Dendritic cell treated with granulocyte-macrophage colony-stimulating factor and Interleukin-4, amounts not matched to agents 40 ng/mL and 50 ng/mL, for 4 days (primary cell): Measurements from ENCODE around the gene TYMS.
"Not testable (repeated sequence)": the region's sequence is repeated elsewhere in the genome, so short reads cannot be mapped to it uniquely, and the experiment has no call there.

Experiments used
- H3K27ac Mint-ChIP-seq: one replicate; pipeline ENCODE4 v1.8.0; 2022; ENCODE audit warnings: mild to moderate bottlenecking, mixed read lengths
- H3K27me3 Mint-ChIP-seq: one replicate; pipeline ENCODE4 v1.8.0; 2022; ENCODE audit warnings: mild to moderate bottlenecking, mixed read lengths
- H3K36me3 Mint-ChIP-seq: one replicate; pipeline ENCODE4 v1.8.0; 2022; ENCODE audit warnings: low read depth, mixed read lengths
- H3K4me1 Mint-ChIP-seq: one replicate; pipeline ENCODE4 v1.8.0; 2022; ENCODE audit warnings: low read depth, mixed read lengths
- H3K4me3 Mint-ChIP-seq: one replicate; pipeline ENCODE4 v1.8.0; 2022; ENCODE audit warnings: mild to moderate bottlenecking, moderate library complexity, mixed read lengths
- H3K9me3 Mint-ChIP-seq: one replicate; pipeline ENCODE4 v1.8.0; 2022; ENCODE audit warnings: mixed read lengths
- intact Hi-C: fragments of 100-400 bp; cut with micrococcal nuclease; formaldehyde crosslinking; loops from one replicate; pipeline ENCODE4 v1.15.0; 2022

Gene TYMS

GRCh38 chr18:676069-676468 is 18.6 kb downstream of the TYMS start:
- intact Hi-C loops, result no loop called here
- Mint-ChIP-seq H3K4me3 (no peak overlapping the region), H3K27me3 (no peaks in the 10 kb centered on the region), H3K9me3 (no peaks in the 10 kb centered on the region), H3K27ac (no peak overlapping the region), H3K36me3 (peaks cover 74% of the 10 kb centered on the region), H3K4me1 (no peaks in the 10 kb centered on the region)

- no peak overlapping the region for H3K27ac Mint-ChIP-seq
- H3K27me3 Mint-ChIP-seq, result no peaks in the 10 kb centered on the region
- no peaks in the 10 kb centered on the region for H3K9me3 Mint-ChIP-seq
- no peaks in the 10 kb centered on the region for H3K4me1 Mint-ChIP-seq
- H3K36me3 Mint-ChIP-seq, result peaks cover 75% of the 10 kb centered on the region
- H3K4me3 Mint-ChIP-seq, result no peak overlapping the region
- intact Hi-C loops, result no loop called here
Observed at GRCh38 chr18:676736-677135, 19.3 kb downstream of the TYMS start.

- no peak overlapping the region for H3K4me3 Mint-ChIP-seq
- H3K27me3 Mint-ChIP-seq, result no peaks in the 10 kb centered on the region
- peaks cover 78% of the 10 kb centered on the region for H3K36me3 Mint-ChIP-seq
- H3K27ac Mint-ChIP-seq, result no peak overlapping the region
- no peaks in the 10 kb centered on the region for H3K9me3 Mint-ChIP-seq
- no peaks in the 10 kb centered on the region for H3K4me1 Mint-ChIP-seq
- intact Hi-C loops, result no loop called here
Observed at GRCh38 chr18:677145-677544, 19.7 kb downstream of the TYMS start.

GRCh38 chr18:677951-678381 is 20.5 kb downstream of the TYMS start:
- Mint-ChIP-seq H3K4me3 (no peak overlapping the region), H3K4me1 (no peaks in the 10 kb centered on the region), H3K27ac (no peak overlapping the region), H3K9me3 (no peaks in the 10 kb centered on the region), H3K36me3 (peaks cover 78% of the 10 kb centered on the region), H3K27me3 (no peaks in the 10 kb centered on the region)
- intact Hi-C loops, result no loop called here

GRCh38 chr18:678482-679182 is 21.2 kb downstream of the TYMS start:
- intact Hi-C loops, result no loop called here
- H3K4me3 Mint-ChIP-seq, result no peak overlapping the region
- H3K27ac Mint-ChIP-seq, result no peak overlapping the region
- no peaks in the 10 kb centered on the region for H3K27me3 Mint-ChIP-seq
- H3K36me3 Mint-ChIP-seq, result peaks cover 83% of the 10 kb centered on the region
- no peaks in the 10 kb centered on the region for H3K9me3 Mint-ChIP-seq
- H3K4me1 Mint-ChIP-seq, result no peaks in the 10 kb centered on the region

GRCh38 chr18:679516-679915 is 22.1 kb downstream of the TYMS start:
- Mint-ChIP-seq H3K27ac (no peak overlapping the region), H3K4me3 (no peak overlapping the region), H3K36me3 (peaks cover 91% of the 10 kb centered on the region), H3K27me3 (no peaks in the 10 kb centered on the region), H3K9me3 (no peaks in the 10 kb centered on the region), H3K4me1 (no peaks in the 10 kb centered on the region)
- intact Hi-C loops, result no loop called here

GRCh38 chr18:680392-680791 is 22.9 kb downstream of the TYMS start:
- intact Hi-C loops, result no loop called here
- Mint-ChIP-seq H3K4me1 (no peaks in the 10 kb centered on the region), H3K27ac (no peak overlapping the region)

GRCh38 chr18:681985-682384 is 24.5 kb downstream of the TYMS start:
- Mint-ChIP-seq H3K36me3 (peaks cover 87% of the 10 kb centered on the region), H3K9me3 (no peaks in the 10 kb centered on the region), H3K4me3 (no peak overlapping the region), H3K4me1 (no peaks in the 10 kb centered on the region), H3K27ac (no peak overlapping the region), H3K27me3 (no peaks in the 10 kb centered on the region)
- intact Hi-C loops, result no loop called here

More at GRCh38 chr18:680392-680791, 22.9 kb downstream of the TYMS start:
- Mint-ChIP-seq H3K4me3 (no peak overlapping the region), H3K9me3 (no peaks in the 10 kb centered on the region), H3K36me3 (peaks cover 93% of the 10 kb centered on the region), H3K27me3 (no peaks in the 10 kb centered on the region)

- H3K9me3 Mint-ChIP-seq, H3K4me1 Mint-ChIP-seq, H3K27ac Mint-ChIP-seq, H3K27me3 Mint-ChIP-seq, H3K4me3 Mint-ChIP-seq, intact Hi-C loops: not testable (repeated sequence)
- H3K36me3 Mint-ChIP-seq, result peaks cover 87% of the 10 kb centered on the region
Observed at GRCh38 chr18:682416-682815, 25.0 kb downstream of the TYMS start.

GRCh38 chr18:682833-683232 is 25.4 kb downstream of the TYMS start:
- Mint-ChIP-seq H3K27me3 (no peaks in the 10 kb centered on the region), H3K9me3 (no peaks in the 10 kb centered on the region), H3K4me3 (no peak overlapping the region), H3K36me3 (peaks cover 89% of the 10 kb centered on the region), H3K27ac (no peak overlapping the region), H3K4me1 (no peaks in the 10 kb centered on the region)
- intact Hi-C loops, result no loop called here

GRCh38 chr18:683531-683930 is 26.1 kb downstream of the TYMS start:
- H3K9me3 Mint-ChIP-seq, result no peaks in the 10 kb centered on the region
- H3K36me3 Mint-ChIP-seq, result peaks cover 83% of the 10 kb centered on the region
- H3K27ac Mint-ChIP-seq, result no peak overlapping the region
- no peaks in the 10 kb centered on the region for H3K27me3 Mint-ChIP-seq
- intact Hi-C loops, result no loop called here
- H3K4me3 Mint-ChIP-seq, result no peak overlapping the region
- no peaks in the 10 kb centered on the region for H3K4me1 Mint-ChIP-seq

- Mint-ChIP-seq H3K27me3 (no peaks in the 10 kb centered on the region), H3K9me3 (no peaks in the 10 kb centered on the region), H3K4me3 (no peak overlapping the region), H3K27ac (no peak overlapping the region), H3K36me3 (peaks cover 83% of the 10 kb centered on the region), H3K4me1 (no peaks in the 10 kb centered on the region)
- intact Hi-C loops, result no loop called here
Observed at GRCh38 chr18:685438-685837, 28.0 kb downstream of the TYMS start.

- H3K4me3 Mint-ChIP-seq, result no peak overlapping the region
- intact Hi-C loops, result no loop called here
- H3K9me3 Mint-ChIP-seq, result no peaks in the 10 kb centered on the region
Observed at GRCh38 chr18:686339-687111, 29.1 kb downstream of the TYMS start.

GRCh38 chr18:688323-688722 is 30.9 kb downstream of the TYMS start:
- H3K36me3 Mint-ChIP-seq, result peaks cover 78% of the 10 kb centered on the region
- no peaks in the 10 kb centered on the region for H3K27me3 Mint-ChIP-seq
- intact Hi-C loops, result no loop called here
- no peaks in the 10 kb centered on the region for H3K9me3 Mint-ChIP-seq
- no peaks in the 10 kb centered on the region for H3K4me1 Mint-ChIP-seq
- no peak overlapping the region for H3K4me3 Mint-ChIP-seq
- H3K27ac Mint-ChIP-seq, result no peak overlapping the region

More at GRCh38 chr18:686339-687111, 29.1 kb downstream of the TYMS start:
- Mint-ChIP-seq H3K36me3 (peaks cover 80% of the 10 kb centered on the region), H3K27ac (no peak overlapping the region), H3K27me3 (no peaks in the 10 kb centered on the region), H3K4me1 (no peaks in the 10 kb centered on the region)
